LHCN-M2 (cell line): ENCODE data around the gene OLFM2. TPM values are rescaled to one million over a fixed set of nuclear protein-coding genes. Genes with fewer than 3 reads are reported as not detected.
"Not testable (repeated sequence)": the region's sequence is repeated elsewhere in the genome, so short reads cannot be mapped to it uniquely, and the experiment has no call there.

ENCODE experiments used
- DNase-seq: peaks from one replicate; pipeline ENCODE4 v3.0.0-alpha.2; 2012; ENCODE audit warnings: low read depth
- total RNA-seq: library from RNA; depleted of rRNA; stranded (reverse); fragments of >200 nt; gene quantifications from 2 replicates; pipeline ENCODE4 v1.2.3, GENCODE V29; 2014; rRNA removed

Gene OLFM2
- total RNA-seq, 1 experiment from 2014 or later, result not detected

- peak; percentile 97 for DNase-seq
Measured at GRCh38 chr19:9834726-9835506, 101.4 kb downstream of the OLFM2 start, which contains the start of gene PIN1. Gene PIN1 (plus strand): TSS chr19:9835318. CDS start chr19:9835345, 27 bp downstream.

GRCh38 chr19:9834307-9834725 is 102.0 kb downstream of the OLFM2 start:
- no peak for DNase-seq

GRCh38 chr19:9828551-9829063 is 107.7 kb downstream of the OLFM2 start:
- DNase-seq, result no peak

GRCh38 chr19:9827289-9828238 is 108.8 kb downstream of the OLFM2 start, which contains the start of gene UBL5:
Gene UBL5 (plus strand): TSS chr19:9827918. CDS start chr19:9828338, 420 bp downstream.
- DNase-seq, result peak; percentile 79

- DNase-seq, result peak; percentile 31
Measured at GRCh38 chr19:9823816-9824215, 112.5 kb downstream of the OLFM2 start.

DNA sequence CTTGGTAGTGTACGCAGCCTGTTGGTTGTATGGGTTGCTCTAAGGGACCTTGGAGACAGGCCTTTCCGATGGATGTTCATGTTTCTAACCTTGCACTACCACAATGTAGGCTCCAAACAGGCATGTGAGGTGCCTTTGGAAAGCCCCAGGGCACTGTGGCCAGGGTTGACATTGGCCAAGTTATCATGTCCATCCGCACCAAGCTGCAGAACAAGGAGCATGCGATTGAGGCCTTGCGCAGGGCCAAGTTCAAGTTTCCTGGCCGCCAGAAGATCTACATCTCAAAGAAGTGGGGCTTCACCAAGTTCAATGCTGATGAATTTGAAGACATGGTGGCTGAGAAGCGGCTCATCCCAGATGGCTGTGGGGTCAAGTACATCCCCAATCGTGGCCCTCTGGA is 116.3 kb downstream of the OLFM2 start:
- not testable (repeated sequence) for DNase-seq

DNA sequence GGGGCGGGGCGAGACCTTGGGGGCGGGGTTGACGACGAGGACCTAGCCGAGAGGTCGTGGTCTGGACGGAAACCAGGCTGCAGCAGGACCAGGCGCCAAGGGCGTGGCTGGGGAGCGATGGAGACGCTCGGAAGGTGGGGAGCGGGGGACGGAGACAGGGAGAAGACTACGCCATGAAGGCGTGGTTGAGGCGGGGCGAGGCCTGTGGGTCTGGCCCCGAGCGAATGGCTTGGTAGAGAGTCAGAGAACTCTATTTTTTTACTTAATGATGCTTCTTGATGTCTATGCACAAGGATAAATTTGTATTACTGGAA is 116.8 kb downstream of the OLFM2 start:
- DNase-seq, result no peak

GRCh38 chr19:9818734-9819595 is 117.3 kb downstream of the OLFM2 start, which contains the start of gene FBXL12:
Gene FBXL12 (minus strand): TSS chr19:9819079. CDS start chr19:9818813, 266 bp downstream.
- DNase-seq, result peak; percentile 98

GRCh38 chr19:9818175-9818733 is 118.1 kb downstream of the OLFM2 start:
- no peak for DNase-seq

DNA sequence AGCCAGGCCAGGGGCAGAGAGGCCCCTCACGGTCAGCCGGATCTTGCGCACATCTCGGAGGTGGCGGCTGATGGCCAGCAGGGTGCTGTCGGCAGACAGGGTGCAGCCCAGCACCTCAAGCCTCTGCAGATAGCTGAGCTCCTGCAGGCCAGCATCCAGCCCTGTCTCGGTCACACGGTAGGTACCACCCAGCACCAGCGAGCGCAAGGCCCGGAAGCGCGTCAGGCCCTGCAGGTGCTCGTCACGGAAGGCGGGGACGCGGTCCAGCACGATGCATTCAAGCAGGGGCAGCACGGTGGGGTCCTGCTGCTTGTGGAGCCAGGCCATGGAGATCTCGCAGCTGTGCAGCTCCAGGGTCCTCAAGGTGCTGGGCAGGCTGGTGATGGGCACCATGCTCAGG is 125.2 kb downstream of the OLFM2 start:
- DNase-seq, result no peak

DNA sequence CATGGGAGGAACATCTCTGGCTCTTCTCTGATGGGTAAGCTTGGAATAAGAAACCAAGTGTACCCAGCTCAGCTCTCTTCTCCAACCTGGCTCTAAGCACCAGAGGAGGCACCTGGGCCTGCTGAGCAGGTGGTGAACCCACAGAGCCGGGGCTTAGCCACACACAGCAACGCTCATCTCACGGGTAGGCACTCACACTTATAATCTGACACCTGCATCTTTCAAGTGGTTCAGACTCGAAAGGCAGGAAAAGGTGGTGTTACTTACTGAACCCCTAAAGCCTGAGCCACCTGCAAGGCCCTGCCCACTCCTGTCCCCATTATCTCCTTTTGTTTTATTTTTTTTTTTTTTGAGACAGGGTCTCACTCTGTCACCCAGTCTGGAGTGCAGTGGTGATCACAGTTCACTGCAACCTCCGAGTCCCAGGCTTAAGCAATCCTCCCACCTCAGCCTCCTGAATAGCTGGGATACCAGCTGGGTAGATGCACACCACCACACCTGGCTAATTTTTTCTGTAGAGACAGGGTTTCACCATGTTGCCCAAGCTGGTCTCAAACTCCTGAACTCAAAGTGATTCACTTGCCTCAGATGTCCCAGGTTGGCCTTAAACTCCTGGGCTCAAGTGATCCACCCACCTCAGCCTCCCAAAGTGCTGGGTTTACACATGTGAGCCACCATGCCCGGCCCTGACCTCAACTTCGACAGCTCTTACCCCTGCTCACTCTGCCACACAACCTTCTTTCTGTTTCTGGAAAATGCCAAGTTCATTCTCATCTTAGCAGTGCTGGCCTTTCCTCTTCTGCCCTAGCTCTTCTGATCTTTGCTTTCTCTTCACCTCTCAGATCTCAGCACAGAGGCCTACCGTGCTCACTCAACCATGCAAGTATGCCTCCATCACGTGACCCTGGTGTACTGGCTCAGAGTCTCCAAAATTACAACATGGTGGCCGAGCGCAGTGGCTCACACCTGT is 127.2 kb downstream of the OLFM2 start:
- no peak for DNase-seq

DNA sequence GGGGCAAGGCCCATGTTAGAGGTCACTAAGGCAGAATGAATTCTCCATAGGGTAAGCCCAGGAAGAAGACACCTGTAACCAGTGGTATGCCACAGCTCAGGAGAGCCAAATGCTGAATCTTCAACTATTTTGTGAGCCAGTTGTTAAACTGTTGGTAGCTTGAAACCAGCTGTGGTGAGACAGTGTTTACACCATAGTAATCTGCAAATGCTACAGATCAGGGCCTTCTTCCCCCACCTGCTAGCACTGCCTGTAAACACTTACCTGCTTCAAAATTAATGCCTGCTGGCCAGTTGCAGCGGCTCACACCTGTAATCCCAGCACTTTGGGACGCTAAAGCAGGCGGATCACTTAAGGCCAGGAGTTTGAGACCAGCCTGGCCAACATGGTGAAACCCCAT is 129.5 kb downstream of the OLFM2 start:
- DNase-seq, result no peak

Other genes starting within 250 kb of the OLFM2 start
- gene ZNF846, start 167.8 kb downstream of the OLFM2 start, total RNA-seq, result 3.5 and 4.6 TPM in 2 replicates
- 16.5 and 16.6 TPM in 2 replicates for gene FBXL12, start 117.4 kb downstream of the OLFM2 start, total RNA-seq
- gene UBL5, start 108.6 kb downstream of the OLFM2 start, total RNA-seq, result 493 and 627 TPM in 2 replicates
- 189 and 209 TPM in 2 replicates for gene PIN1, start 101.2 kb downstream of the OLFM2 start, total RNA-seq
- 0.58 and 0.80 TPM in 2 replicates for gene COL5A3, start 74.0 kb upstream of the OLFM2 start, total RNA-seq
- gene RDH8, start 77.0 kb upstream of the OLFM2 start, total RNA-seq, result not detected in 2 replicates
- gene SHFL, start 149.8 kb upstream of the OLFM2 start, total RNA-seq, result 29.0 and 29.5 TPM in 2 replicates
- gene ANGPTL6, start 166.2 kb upstream of the OLFM2 start, total RNA-seq, result 0.06 and 0.19 TPM in 2 replicates
- 37.8 and 41.6 TPM in 2 replicates for gene PPAN, start 169.8 kb upstream of the OLFM2 start, total RNA-seq
- gene P2RY11, start 175.2 kb upstream of the OLFM2 start, total RNA-seq, result 2.8 and 3.5 TPM in 2 replicates
- gene EIF3G, start 183.4 kb upstream of the OLFM2 start, total RNA-seq, result 269 and 297 TPM in 2 replicates